ENCODE measurements around the gene NOP14. TPM values are rescaled to one million over a fixed set of nuclear protein-coding genes. Genes with fewer than 3 reads are reported as not detected.
"Not testable (repeated sequence)": the region's sequence is repeated elsewhere in the genome, so short reads cannot be mapped to it uniquely, and the experiment has no call there.

The NOP14 gene
- total and polyA plus RNA-seq, 11 donors, result 11.4 to 26.0 (median 15.8) TPM

DNA sequence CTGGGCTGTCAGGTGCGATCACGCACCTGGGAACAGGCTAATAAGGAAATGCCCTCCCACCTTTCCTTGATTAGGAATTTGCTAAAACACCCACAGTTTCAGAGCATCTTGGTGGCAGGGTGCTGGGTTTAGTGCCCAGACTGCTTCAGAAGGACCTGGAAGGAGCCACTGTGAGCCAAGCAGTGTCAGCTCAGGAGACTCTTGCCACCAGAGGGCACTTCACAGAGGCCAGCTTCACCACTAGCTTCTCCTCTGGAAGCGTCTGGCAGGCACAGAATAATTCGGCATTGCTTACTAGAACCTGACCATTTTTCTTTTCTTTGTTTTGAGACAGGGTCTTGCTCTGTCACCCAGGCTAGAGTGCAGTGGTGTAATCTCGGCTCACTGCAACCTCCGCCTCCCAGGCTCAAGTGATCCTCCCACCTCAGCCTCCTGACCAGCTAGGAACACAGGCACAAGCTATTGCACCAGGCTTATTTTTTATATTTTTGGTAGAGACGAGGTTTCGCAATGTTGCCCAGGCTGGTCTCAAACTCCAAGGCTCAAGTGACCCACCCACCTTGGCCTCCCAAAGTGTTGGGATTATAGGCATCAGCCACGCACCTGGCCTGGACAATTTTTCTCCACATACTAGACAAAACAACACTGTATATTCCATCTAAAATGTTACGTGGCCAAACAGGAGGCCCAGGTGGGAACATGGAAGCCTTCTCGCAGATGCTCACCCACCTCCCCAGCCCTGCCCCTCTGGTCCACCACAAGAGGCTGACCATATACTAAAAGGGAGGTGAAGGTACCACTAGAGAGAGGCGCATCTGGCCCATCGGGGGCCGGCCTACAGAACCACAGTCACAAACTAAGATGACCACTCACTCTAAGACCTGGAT is 14.1 kb downstream of the NOP14 start:
- no peaks in the 10 kb centered on the region for H3K9me3 ChIP-seq
- H3K4me3 ChIP-seq, result no peak overlapping the region
- WGBS, 4 donors, result 90 to 93% (median 91%) methylated on average over 14 of the region's 14 CpGs
- ATAC-seq (peak; percentile 30 to 60 (median 45)), DNase-seq (peak in 1 of 5 donors; percentile 39)
- intact Hi-C loops (cut with DNase I), result no loop called here
- no peaks in the 10 kb centered on the region for H3K27me3 ChIP-seq
- H3K36me3 ChIP-seq, result peaks cover 0 to 98% (median 97%) of the 10 kb centered on the region in 9 donors
- H3K4me1 ChIP-seq, result peaks cover 0 to 12% (median 0%) of the 10 kb centered on the region in 12 donors
- H3K27ac ChIP-seq, result no peak overlapping the region
- no peak for TF ChIP-seq POLR2A (IDR thresholded peaks at IDR 0.05)
- TF ChIP-seq, protein P1, sequence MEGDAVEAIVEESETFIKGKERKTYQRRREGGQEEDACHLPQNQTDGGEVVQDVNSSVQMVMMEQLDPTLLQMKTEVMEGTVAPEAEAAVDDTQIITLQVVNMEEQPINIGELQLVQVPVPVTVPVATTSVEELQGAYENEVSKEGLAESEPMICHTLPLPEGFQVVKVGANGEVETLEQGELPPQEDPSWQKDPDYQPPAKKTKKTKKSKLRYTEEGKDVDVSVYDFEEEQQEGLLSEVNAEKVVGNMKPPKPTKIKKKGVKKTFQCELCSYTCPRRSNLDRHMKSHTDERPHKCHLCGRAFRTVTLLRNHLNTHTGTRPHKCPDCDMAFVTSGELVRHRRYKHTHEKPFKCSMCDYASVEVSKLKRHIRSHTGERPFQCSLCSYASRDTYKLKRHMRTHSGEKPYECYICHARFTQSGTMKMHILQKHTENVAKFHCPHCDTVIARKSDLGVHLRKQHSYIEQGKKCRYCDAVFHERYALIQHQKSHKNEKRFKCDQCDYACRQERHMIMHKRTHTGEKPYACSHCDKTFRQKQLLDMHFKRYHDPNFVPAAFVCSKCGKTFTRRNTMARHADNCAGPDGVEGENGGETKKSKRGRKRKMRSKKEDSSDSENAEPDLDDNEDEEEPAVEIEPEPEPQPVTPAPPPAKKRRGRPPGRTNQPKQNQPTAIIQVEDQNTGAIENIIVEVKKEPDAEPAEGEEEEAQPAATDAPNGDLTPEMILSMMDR (IDR thresholded peaks at IDR 0.05), result peak; percentile 18 to 55 (median 36)

DNA sequence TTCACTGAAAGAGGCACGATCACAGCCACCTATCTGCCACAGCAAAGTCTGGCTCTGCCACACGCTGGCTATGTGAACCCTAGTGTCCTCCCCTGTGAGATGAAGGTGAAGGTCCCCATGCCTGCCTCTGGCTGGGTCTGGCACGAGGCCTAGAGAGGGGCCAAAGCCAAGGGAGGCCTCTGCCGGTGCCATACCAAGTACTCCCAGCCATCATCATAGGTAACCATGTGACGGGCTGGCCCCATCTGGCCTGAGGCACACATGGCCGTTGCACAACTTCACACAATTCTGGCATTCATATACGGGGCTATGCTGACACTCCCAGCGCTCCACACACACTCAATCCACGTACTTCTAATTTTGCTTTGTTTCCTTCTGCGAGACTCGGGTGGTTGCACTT is 15.3 kb downstream of the NOP14 start:
- H3K36me3 ChIP-seq, result peaks cover 0 to 98% (median 97%) of the 10 kb centered on the region in 9 donors

DNA sequence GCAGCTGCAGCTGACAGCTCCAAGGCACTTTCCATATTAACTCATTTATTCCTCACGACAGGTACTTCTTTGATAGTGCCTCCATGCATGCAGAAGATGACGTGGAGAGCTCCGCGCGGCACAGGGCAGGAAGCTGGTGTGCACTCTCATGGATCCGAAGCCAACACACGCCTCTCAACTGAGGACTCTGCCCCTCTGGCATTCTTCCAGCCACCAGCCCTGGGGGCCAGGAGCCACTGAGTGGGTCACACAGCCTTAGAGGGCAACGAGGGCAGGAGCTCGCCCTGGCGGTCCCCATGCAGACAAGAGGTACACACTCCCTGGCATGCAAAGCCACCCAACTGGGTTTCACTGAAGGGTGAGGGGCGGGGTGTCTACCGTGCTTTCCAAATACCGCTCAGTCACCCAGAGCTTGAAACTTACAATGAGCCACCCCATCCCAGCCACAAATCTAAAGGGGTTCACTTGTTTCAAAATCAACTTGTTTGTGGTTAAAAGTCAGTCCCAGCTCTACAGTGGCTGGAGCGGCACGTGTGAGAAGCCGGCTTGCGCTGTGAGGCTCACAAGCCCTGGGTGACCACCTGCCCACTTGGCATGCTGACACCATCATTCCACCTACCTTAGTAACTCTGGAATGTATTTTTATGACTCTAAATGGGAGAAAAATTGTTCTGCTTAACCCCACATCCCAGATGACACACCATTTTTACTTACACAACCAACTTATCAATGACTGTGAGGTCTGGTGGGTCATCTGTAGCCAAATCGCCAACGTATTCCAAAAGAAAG is 16.2 kb downstream of the NOP14 start:
- H3K4me3 ChIP-seq, result no peak overlapping the region
- intact Hi-C loops (cut with DNase I), result no loop called here
- H3K9me3 ChIP-seq, result no peaks in the 10 kb centered on the region
- peaks cover 0 to 98% (median 97%) of the 10 kb centered on the region in 9 donors for H3K36me3 ChIP-seq
- DNase-seq, result no peak
- TF ChIP-seq, protein P1 (IDR thresholded peaks at IDR 0.05), result no peak
- no peak for TF ChIP-seq POLR2A (IDR thresholded peaks at IDR 0.05)
- peaks cover 0 to 12% (median 0%) of the 10 kb centered on the region in 12 donors for H3K4me1 ChIP-seq
- WGBS, 4 donors, result 91 to 95% (median 92%) methylated on average over 19 of the region's 19 CpGs
- H3K27me3 ChIP-seq, result no peaks in the 10 kb centered on the region
- ATAC-seq, result no peak
- peak overlapping the region in 2 of 12 donors; percentile 10 to 39 for H3K27ac ChIP-seq

More for the DNA sequence above, 15.3 kb downstream of the NOP14 start:
- TF ChIP-seq POLR2A (IDR thresholded peaks at IDR 0.05), result no peak
- TF ChIP-seq, protein P1 (IDR thresholded peaks at IDR 0.05), result no peak
- Histone ChIP-seq H3K4me1 (peaks cover 0 to 12% (median 0%) of the 10 kb centered on the region in 12 donors), H3K27me3 (no peaks in the 10 kb centered on the region), H3K27ac (peak overlapping the region in 3 of 12 donors; percentile 10 to 42 (median 39)), H3K9me3 (no peaks in the 10 kb centered on the region), H3K4me3 (no peak overlapping the region)
- WGBS, 4 donors, result 57 to 69% (median 66%) methylated on average over 10 to 11 of the region's 11 CpGs
- intact Hi-C loops (cut with DNase I), result no loop called here
- DNase-seq (peak in 3 of 5 donors; percentile 56 to 83 (median 59)), ATAC-seq (peak; percentile 69 to 91 (median 79))

DNA sequence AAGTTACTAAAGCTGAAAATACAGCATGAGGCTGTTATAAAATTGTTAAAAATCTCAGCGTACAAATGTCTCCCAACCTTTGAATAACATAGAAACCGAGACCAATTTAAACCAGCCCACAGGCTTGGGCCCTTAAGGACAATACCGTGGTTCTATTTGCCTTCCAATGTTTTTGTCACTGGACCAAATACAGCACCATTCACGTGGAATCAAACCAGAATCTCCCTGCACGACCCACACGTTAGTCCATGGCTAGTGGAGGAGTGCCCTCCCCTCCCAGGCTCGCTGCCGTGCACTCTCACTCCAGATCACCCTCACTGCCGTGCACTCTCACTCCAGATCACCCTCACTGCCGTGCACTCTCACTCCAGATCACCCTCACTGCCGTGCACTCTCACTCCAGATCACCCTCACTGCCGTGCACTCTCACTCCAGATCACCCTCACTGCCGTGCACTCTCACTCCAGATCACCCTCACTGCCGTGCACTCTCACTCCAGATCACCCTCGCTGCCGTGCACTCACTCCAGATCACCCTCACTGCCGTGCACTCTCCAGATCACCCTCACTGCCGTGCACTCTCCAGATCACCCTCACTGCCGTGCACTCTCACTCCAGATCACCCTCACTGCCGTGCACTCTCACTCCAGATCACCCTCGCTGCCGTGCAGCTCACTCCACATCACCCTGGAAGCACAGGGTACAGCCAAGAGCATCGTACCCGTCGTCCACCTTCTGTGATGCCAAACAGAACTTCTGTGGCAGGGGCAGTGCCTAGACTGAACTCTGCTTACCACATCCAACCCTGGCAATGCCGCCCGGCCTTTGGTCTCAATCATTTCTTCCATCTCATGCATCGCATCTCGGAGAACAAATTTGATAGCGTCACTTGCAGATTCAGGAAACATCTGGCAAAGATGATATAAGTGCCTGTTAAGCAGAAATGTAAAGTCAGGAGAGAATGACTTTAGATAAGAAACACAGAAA is 17.3 kb downstream of the NOP14 start:
- DNase-seq; intact Hi-C loops (cut with DNase I); H3K4me3 ChIP-seq; ATAC-seq; H3K9me3 ChIP-seq; H3K27me3 ChIP-seq; H3K27ac ChIP-seq: not testable (repeated sequence)
- H3K4me1 ChIP-seq, result peaks cover 0 to 12% (median 0%) of the 10 kb centered on the region in 12 donors
- 89 to 90% (median 89%) methylated on average over 28 to 30 of the region's 30 CpGs for WGBS, 4 donors
- peaks cover 2 to 98% (median 97%) of the 10 kb centered on the region in 9 donors for H3K36me3 ChIP-seq

All from heart left ventricle (tissue), 16 donors.